T follicular helper cell (primary cell): ENCODE results near the gene ANK3.

Experiments used
- DNase-seq: peaks from one replicate; pipeline ENCODE4 v3.0.0-alpha.2; 2020; ENCODE audit warnings: low read depth

The ANK3 gene

GRCh38 chr10:60280475-60280874, 109.2 kb downstream of the ANK3 start:
- DNase-seq, result no peak

- no peak for DNase-seq
Measured at GRCh38 chr10:60277656-60278055, 112.0 kb downstream of the ANK3 start.

DNA sequence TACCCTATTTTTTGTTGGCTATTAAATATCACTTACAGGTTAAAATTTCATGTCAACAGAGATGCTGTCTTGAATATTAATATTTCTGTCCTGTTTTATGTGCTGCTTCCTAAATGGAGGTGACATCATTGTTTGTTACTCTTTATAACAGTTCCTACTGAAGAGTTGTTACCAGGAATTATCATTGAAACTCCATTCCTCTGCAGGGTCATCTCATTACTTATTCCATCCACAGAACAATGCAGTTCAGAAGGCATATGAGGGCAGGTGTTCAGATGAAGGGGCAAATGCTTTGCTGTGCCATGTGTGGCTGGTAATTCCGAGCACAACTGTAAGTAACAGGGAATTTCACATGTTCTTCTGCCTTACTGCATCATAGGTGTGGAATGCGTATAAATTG, 113.4 kb downstream of the ANK3 start:
- no peak for DNase-seq

DNA sequence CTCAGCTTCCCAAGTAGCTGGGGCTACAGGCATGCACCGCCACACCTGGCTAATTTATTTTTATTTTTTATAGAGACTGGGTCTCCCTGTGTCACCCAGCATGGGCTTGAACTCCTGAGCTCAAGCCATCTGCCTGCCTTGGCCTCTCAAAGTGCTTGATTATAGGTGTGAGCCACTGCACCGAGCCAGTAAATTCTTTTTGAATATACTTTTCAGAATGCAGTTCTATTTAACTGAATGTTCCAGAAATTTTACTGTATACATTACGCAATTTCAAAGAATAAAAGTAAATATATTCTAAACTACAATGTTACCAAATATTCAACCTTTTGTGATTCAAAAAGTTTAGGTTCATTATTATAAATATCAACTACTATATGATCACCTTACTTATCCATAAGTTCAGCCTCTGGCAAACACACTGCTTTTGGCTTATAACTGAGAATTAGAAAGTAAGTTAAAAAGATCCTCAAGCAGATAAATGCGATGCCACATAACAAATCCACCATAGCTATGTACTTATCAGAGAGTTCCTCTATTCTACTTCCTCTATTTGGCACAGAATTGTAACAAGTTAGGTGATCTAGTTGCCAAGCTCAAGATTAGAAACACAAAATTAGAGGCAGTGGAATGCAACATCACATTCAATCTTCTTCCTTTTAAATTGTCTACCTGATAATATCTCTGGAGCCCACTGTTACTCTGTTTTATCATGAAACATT, 118.2 kb downstream of the ANK3 start:
- DNase-seq, result no peak

DNA sequence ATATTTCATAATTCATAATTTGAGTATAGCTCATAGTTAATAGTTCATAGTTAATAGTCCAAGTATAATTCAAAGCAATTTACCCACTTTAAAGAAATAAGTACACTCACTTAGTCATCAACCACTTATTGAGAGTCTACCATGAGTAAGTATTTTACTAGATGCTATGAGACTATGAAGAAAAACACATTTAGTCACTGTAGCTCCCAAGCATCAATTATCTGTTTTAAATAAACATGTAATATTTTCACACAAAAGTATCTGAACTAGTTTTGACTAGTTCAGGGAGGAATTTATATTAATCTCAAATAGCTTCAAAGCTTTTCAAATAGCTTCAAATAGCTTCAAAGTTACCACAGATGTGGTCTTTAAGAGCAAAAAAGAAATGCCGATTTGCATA, 119.2 kb downstream of the ANK3 start:
- DNase-seq, result no peak

GRCh38 chr10:60267802-60268201, 121.9 kb downstream of the ANK3 start:
- no peak for DNase-seq

GRCh38 chr10:60266513-60266912, 123.2 kb downstream of the ANK3 start:
- DNase-seq, result no peak

DNA sequence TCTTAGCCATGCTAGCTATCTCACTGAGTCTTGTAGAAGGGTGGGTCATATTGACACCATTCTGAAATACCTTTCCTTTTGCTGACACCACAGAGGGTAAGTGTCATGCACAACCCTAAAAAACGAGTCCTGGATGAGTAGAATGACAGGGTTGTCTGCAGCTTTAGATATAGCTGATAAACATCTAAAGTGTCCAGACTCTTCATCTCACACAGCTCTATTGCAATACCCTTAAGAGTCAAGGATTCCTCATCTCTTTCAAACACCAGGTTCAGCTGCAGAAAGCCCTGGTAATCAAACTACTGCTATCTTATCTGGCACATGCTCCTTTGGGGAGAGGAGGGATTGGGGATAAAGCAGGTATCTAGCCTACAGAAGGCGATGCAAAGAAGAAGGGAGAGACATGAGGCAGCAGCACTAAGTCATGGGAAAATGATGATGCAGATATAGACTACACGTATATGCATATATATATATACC, 127.0 kb downstream of the ANK3 start:
- no peak for DNase-seq

- no peak for DNase-seq
Measured at GRCh38 chr10:60260321-60260720, 129.4 kb downstream of the ANK3 start.

- no peak for DNase-seq
Measured at GRCh38 chr10:60258429-60258797, 131.3 kb downstream of the ANK3 start.

GRCh38 chr10:60257767-60258428, 131.8 kb downstream of the ANK3 start:
- DNase-seq, result no peak

- DNase-seq, result no peak
Measured at GRCh38 chr10:60254776-60255175, 134.9 kb downstream of the ANK3 start.

DNA sequence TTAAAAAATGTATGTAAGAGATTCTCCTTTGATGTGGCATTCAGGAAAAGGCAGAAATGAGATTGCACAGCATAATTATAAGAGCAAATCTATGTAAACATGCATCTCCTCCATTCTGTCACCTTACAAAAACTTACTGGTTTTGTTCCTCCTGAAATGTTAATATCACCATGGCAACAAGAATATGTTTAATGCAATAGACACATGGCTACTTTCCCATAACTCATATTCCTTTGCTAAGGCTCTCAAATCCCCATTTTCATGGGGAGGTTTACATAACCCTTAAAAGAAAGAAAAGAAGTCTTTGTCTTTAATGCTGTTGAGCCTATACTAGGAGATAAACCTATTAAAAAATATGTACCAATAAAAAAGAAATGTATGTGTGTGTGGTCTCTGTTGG, 136.2 kb downstream of the ANK3 start:
- DNase-seq, result no peak

GRCh38 chr10:60252688-60253087, 137.0 kb downstream of the ANK3 start:
- no peak for DNase-seq

DNA sequence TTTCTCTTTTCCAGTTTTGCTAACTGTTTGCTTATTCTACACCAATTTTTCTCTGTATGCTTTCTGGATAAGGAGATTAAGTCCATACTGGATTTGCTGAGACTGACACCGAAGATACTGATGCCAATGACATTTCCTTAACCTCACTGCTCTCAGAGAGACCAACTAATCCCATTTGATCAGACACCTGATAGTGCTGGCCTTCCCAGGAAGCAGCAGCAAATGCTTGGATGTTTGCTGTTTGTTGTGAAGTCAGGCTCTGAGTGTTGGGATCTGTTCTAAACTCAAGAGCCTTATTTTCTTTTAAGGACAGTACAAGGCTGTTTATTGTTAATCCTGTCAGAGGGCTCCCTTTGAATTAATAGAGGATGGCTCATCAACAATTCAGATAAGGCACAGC, 143.3 kb downstream of the ANK3 start:
- no peak for DNase-seq

- no peak for DNase-seq
Measured at GRCh38 chr10:60239228-60239627, 150.4 kb downstream of the ANK3 start.

- DNase-seq, result no peak
Measured at GRCh38 chr10:60238759-60239100, 150.9 kb downstream of the ANK3 start.

DNA sequence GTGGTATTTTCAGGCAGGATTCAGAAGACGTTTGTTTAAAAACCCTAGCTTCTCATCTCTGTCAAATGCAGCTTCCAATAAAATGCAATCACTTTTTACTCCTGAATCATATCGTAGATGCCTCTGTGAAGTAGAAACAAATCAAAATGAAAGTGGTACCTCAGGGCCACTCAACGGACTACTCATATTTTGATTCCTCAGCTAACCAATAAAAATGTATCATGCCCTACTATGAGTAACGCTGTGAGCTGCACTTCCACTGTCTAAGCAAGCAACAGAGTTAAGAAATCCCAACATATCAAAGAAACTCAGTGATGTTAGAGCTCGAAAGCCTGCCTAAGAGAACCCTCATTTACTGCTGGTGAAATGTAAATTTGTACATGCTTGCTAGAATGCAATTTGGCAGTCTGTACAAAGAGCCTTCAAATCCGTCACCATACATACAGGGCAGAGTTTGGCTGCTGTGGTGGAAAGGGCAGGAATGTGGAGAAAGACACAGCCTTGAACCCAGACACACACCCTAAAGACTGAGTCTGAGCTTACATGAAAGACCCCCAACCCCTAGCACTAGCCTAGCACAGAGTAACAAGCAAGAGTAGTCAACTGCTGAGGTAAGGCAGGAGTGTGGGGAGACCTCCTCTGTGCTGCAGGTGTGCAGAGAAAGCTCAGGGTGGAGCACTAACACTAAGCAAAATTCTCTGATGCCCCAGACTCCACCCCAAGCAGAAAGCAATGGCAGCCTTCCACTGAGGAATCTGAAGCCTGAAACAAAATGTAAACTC, 151.5 kb downstream of the ANK3 start:
- DNase-seq, result no peak

DNA sequence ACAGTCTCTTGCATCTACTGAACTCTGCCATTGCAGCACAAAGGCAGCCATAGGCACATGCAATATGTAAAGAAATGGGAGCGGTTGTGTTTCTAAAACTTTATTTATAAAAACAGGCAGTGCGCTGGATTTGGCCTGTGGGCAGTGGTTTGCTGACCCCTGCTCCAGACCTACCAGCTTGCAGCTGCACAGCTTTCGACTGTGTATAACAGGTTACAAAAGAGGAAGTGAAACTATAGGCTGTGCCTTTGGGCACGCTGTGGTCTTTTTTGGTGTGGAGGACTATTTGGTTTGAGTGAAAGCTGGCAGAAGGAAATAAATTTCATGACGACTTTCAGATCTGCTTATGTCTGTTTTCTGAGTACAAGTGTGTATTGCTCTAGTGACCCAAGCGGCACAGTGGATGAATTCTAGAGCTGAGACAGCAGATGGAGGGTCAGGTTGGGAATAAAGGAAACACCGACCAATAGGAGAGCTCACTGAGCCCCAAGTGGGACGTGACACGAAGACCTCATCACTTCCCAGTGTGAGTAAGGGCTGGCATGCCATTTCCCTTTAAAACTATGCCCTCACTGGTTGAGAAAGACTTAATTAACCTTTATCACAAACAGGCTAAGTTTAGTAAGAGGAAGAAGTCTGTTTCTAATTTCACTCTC, 152.7 kb downstream of the ANK3 start:
- no peak for DNase-seq

- no peak for DNase-seq
Measured at GRCh38 chr10:60235001-60235400, 154.7 kb downstream of the ANK3 start.

DNA sequence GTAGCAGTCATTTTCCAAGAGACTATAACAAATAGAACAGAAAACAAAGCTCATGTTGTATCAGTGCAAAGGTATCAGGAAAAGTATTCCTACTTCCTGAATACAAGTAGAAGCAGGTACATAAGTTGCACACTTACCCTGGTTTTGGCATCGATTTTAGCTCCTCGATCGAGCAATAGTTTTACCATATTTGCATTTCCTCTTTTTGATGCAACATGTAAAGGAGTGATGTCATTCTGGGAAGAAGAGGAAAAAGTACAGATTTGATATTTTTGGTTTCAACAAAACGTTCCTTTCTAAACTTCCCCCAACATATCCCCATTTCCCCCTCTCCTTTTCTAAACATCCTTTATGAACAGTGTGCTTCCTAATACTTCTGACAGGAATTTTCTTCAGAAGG, 155.1 kb downstream of the ANK3 start:
- no peak for DNase-seq

DNA sequence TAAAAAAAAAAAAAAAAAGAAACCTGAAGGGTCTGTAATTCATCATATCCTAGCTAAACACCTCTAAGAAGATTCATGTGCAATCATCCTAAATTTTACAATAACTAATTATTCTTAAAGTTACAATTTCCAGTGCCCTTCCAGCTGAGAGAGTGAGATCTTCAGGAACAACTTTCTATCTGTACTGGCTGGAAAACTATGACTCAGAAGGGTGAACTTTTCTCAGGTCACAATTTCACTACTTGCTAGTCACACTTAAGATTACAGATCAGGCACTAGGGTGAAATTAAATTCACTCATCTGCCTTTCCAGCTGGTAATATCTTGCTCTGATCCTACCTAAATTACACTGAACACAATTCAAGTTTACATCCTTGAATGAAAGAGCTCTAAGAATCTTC, 158.8 kb downstream of the ANK3 start:
- DNase-seq, result no peak
